K562 (cell line): Measurements from ENCODE around the gene AKAP6. TPM values are rescaled to one million over a fixed set of nuclear protein-coding genes. Genes with fewer than 3 reads are reported as not detected.

ENCODE experiments used
- ATAC-seq: fragments of 200-7000 bp; cut with Tn5 transposase; 3 replicates; pipeline ENCODE4 v1.9.1; 2020; ENCODE audit warnings: moderate library complexity
- BruUV-seq: library from RNA; stranded (reverse); fragments of 400-500 nt; replicated peaks from 2 replicates; lab custom pipeline; 2021; lab: Mats Ljungman, UMichigan
- CTCF ChIA-PET: fragments of 300-600 bp; formaldehyde crosslinking; extraction: SDS; loops from one replicate; lab custom pipeline; 2021; ENCODE audit warnings: low intra/inter-chr PET ratio; lab: Yijun Ruan, JAX
- POLR2A ChIA-PET: fragments of 300-600, 350-650 bp; sonication (Branson Sonifier 250); formaldehyde crosslinking; extraction: SDS; loops from one replicate; lab custom pipeline; 2021; ENCODE audit warnings: antibody characterized with exemption, inconsistent platforms; lab: Yijun Ruan, JAX
- DNase-seq, 4 experiments: peaks; one replicate each; pipeline versions ENCODE4 v3.0.0 to v3.0.0-alpha.2; 2011 to 2018; ENCODE audit warnings: low spot score in 3 of 4, mixed read lengths in 3 of 4; ENCODE audit errors: extremely low read depth in 1 of 4
- FAIRE-seq: peaks from 2 replicates; lab custom pipeline; 2011; peaks lifted over from hg19 to GRCh38; lab: Jason Lieb, UNC
- H2AFZ ChIP-seq: 2 replicates; pipeline ENCODE4 v1.6.0; 2011; ENCODE audit warnings: low read depth, low read length, control low read depth, inconsistent platforms
- H3K27ac ChIP-seq: fragments of 200-600 bp; 3 replicates; pipeline ENCODE4 v1.8.0; 2011; ENCODE audit warnings: low read depth, mild to moderate bottlenecking, control low read depth, inconsistent platforms, low read length, moderate library complexity, mixed read lengths; ENCODE audit errors: extremely low read depth
- H3K27me3 ChIP-seq, 2 experiments: fragments of 300-600 bp in 1 of 2; 2 replicates in 1 of 2; 3 replicates in 1 of 2; pipeline versions ENCODE4 v1.6.0 to v1.8.0; 2011; ENCODE audit warnings: inconsistent platforms in 2 of 2, low read length in 2 of 2, mild to moderate bottlenecking in 1 of 2, mixed read lengths in 1 of 2, moderate library complexity in 1 of 2; ENCODE audit not compliant: control insufficient read depth in 2 of 2, insufficient read depth in 2 of 2
- H3K36me3 ChIP-seq: fragments of 300-600 bp; 3 replicates; pipeline ENCODE4 v1.8.0; 2011; ENCODE audit warnings: mild to moderate bottlenecking, low read length, inconsistent platforms; ENCODE audit not compliant: control insufficient read depth, insufficient read depth
- H3K4me1 ChIP-seq, 2 experiments: fragments of 200-600 bp in 1 of 2; replicated peaks in 1 of 2; 2 replicates in 1 of 2; 3 replicates in 1 of 2; pipeline versions ENCODE4 v1.5.1 to v1.8.0; 2011; ENCODE audit warnings: inconsistent platforms in 2 of 2, low read length in 2 of 2, mild to moderate bottlenecking in 1 of 2, mixed read lengths in 1 of 2, moderate library complexity in 1 of 2; ENCODE audit not compliant: control insufficient read depth in 2 of 2, insufficient read depth in 2 of 2
- H3K4me2 ChIP-seq: 2 replicates; pipeline ENCODE4 v1.6.1; 2011; ENCODE audit warnings: low read length, control low read depth, inconsistent platforms, mixed read lengths; ENCODE audit not compliant: insufficient read depth
- H3K4me3 ChIP-seq: fragments of 200-600 bp; sonication (generic), shearing (Covaris generic); 2 replicates; pipeline ENCODE4 v1.5.1; 2016; ENCODE audit warnings: control low read depth, inconsistent platforms
- H3K79me2 ChIP-seq: fragments of 200-600 bp; 3 replicates; pipeline ENCODE4 v1.8.0; 2011; ENCODE audit warnings: low read length, inconsistent platforms; ENCODE audit not compliant: control insufficient read depth, insufficient read depth
- H3K9ac ChIP-seq, 2 experiments: 2 replicates each; pipeline versions ENCODE4 v1.6.0 to v1.6.1; 2011; ENCODE audit warnings: low read depth in 2 of 2, low read length in 2 of 2, control low read depth in 1 of 2, inconsistent platforms in 1 of 2, mild to moderate bottlenecking in 1 of 2, mixed read lengths in 1 of 2; ENCODE audit not compliant: insufficient read depth in 1 of 2
- H3K9me1 ChIP-seq: one replicate; pipeline ENCODE4 v1.6.0; 2011; ENCODE audit warnings: inconsistent platforms, mild to moderate bottlenecking, low read length, moderate library complexity; ENCODE audit not compliant: control insufficient read depth, insufficient read depth
- H3K9me3 ChIP-seq: replicated peaks from 2 replicates; pipeline ENCODE4 v1.5.1; 2011; ENCODE audit warnings: low read depth, low read length, inconsistent platforms; ENCODE audit not compliant: control insufficient read depth, insufficient read depth
- H4K20me1 ChIP-seq: replicated peaks from 2 replicates; pipeline ENCODE4 v1.6.1; 2011; ENCODE audit warnings: low read length, inconsistent platforms, mixed read lengths; ENCODE audit not compliant: control insufficient read depth, insufficient read depth
- BCOR ChIP-seq: fragments of 450-650 bp; IDR thresholded peaks from 2 replicates; pipeline ENCODE4 v1.6.1; 2016
- E2F1 ChIP-seq: sonication (generic); formaldehyde crosslinking; IDR thresholded peaks from 2 replicates; pipeline ENCODE4 v1.8.1; 2023; ENCODE audit warnings: mild to moderate bottlenecking, missing genetic modification reagents, moderate library complexity
- E4F1 ChIP-seq: fragments of 250-450 bp; sonication (Bioruptor Pico); IDR thresholded peaks from 2 replicates; pipeline ENCODE4 v1.5.0; 2021; ENCODE audit warnings: mild to moderate bottlenecking, borderline replicate concordance
- ETV1 ChIP-seq: fragments of 450-650 bp; conservative IDR thresholded peaks from 2 replicates; pipeline ENCODE4 v1.6.1; 2016; ENCODE audit warnings: missing genetic modification characterization, control low read depth, low read depth, missing compliant biosample characterization
- FOXJ3 ChIP-seq: sonication (generic); formaldehyde crosslinking; IDR thresholded peaks from 2 replicates; pipeline ENCODE4 v1.4.0; 2020; ENCODE audit warnings: mild to moderate bottlenecking, missing genetic modification reagents
- FOXM1 ChIP-seq, 2 experiments: fragments of 450-650 bp in 1 of 2; sonication (generic) in 1 of 2; formaldehyde crosslinking in 1 of 2; IDR thresholded peaks; 2 replicates each; pipeline versions ENCODE4 v1.6.1 to v1.9.0; 2017 to 2022; ENCODE audit warnings: low read depth in 2 of 2, mild to moderate bottlenecking in 2 of 2, missing genetic modification reagents in 1 of 2, moderate library complexity in 1 of 2
- SMARCA5 ChIP-seq: fragments of 450-650 bp; IDR thresholded peaks from 2 replicates; pipeline ENCODE4 v1.6.1; 2016
- ZFP91 ChIP-seq: sonication (generic); formaldehyde crosslinking; IDR thresholded peaks from 2 replicates; pipeline ENCODE4 v1.8.0; 2022; ENCODE audit warnings: mild to moderate bottlenecking, missing genetic modification reagents
- ZNF347 ChIP-seq: fragments of 450-650 bp; formaldehyde crosslinking; IDR thresholded peaks from 2 replicates; pipeline ENCODE4 v1.4.0; 2020; ENCODE audit warnings: low read depth, mild to moderate bottlenecking, moderate library complexity
- ZNF57 ChIP-seq: fragments of 450-650 bp; formaldehyde crosslinking; IDR thresholded peaks from 2 replicates; pipeline ENCODE4 v1.4.0; 2020; ENCODE audit warnings: mild to moderate bottlenecking, moderate library complexity
- ZNF639 ChIP-seq, 2 experiments: fragments of 200-800 bp in 1 of 2; sonication (Bioruptor generic) in 1 of 2; sonication (generic) in 1 of 2; formaldehyde crosslinking in 1 of 2; IDR thresholded peaks in 1 of 2; conservative IDR thresholded peaks in 1 of 2; 2 replicates each; pipeline versions ENCODE4 v1.5.0 to v1.6.1; 2016 to 2020; ENCODE audit warnings: missing compliant biosample characterization in 1 of 2, missing genetic modification characterization in 1 of 2, missing genetic modification reagents in 1 of 2
- in situ Hi-C: fragments of 300-500 bp; cut with MboI; formaldehyde crosslinking; loops from 4 replicates; pipeline ENCODE4 v1.15.0; 2018; ENCODE audit warnings: inconsistent platforms, mixed read lengths
- intact Hi-C: fragments of 100-400 bp; cut with micrococcal nuclease; formaldehyde crosslinking; loops from 2 replicates; pipeline ENCODE4 v1.14.2; 2022
- polyA plus RNA-seq, 8 experiments: library from polyadenylated mRNA; depleted of rRNA in 4 of 8; stranded (reverse) in 5 of 8; unstranded in 3 of 8; fragments of >200 nt; fragmentation: Nextera tagmentation in 2 of 8; fragmentation: Illumina TruSeq in 1 of 8; extraction: Ambion mirVana in 2 of 8; extraction: Trizol in 1 of 8; gene quantifications; 2 replicates each; pipeline versions ENCODE4 v1.2.1 to v1.2.3, GENCODE V29; 2011 to 2014; ENCODE audit warnings: inconsistent platforms in 1 of 8, missing spikeins in 1 of 8
- total RNA-seq, 7 experiments: library from RNA; depleted of rRNA in 6 of 7; stranded (reverse); fragments of >200 nt in 6 of 7; fragmentation: Illumina TruSeq in 2 of 7; extraction: Trizol in 2 of 7; gene quantifications; 2 replicates each; pipeline versions ENCODE4 v1.2.1 to v1.2.3, GENCODE V29; 2011 to 2021; ENCODE audit warnings: low replicate concordance in 1 of 7

Gene AKAP6
- total and polyA plus RNA-seq, 9 of the 15 experiments (the other 6 are each of a cell fraction or from before 2014, with no cell fraction given) = 0.03 to 1.7 (median 0.48) TPM

- no peak for ATAC-seq
- POLR2A ChIA-PET = no interaction called here
- no peaks in the 10 kb centered on the region for H3K4me1 ChIP-seq
- no peak overlapping the region for H2AFZ ChIP-seq
- intact Hi-C loops (no loop called here), in situ Hi-C loops (no loop called here)
- no peaks in the 10 kb centered on the region for H3K79me2 ChIP-seq
- TF ChIP-seq BCOR (no peak), E2F1 (CRISPR knock-in tag) (no peak), FOXM1 (IDR thresholded peaks at IDR 0.05; ENCODE audit: low read depth) (no peak), FOXM1 (CRISPR knock-in tag; IDR thresholded peaks at IDR 0.05; ENCODE audit: low read depth) (no peak), E4F1 (CRISPR knock-in tag) (no peak), FOXJ3 (CRISPR knock-in tag) (no peak), ZNF347 (CRISPR knock-in tag) (no peak), SMARCA5 (no peak), ZNF57 (CRISPR knock-in tag) (no peak), ZFP91 (CRISPR knock-in tag) (no peak), ZNF639 (CRISPR knock-in tag; conservative IDR thresholded peaks at IDR 0.05 in 1 of 2, IDR thresholded peaks at IDR 0.05 in 1 of 2) (no peak), ETV1 (tag) (no peak)
- no peaks in the 10 kb centered on the region for H3K27me3 ChIP-seq
- DNase-seq = no peak
- H4K20me1 ChIP-seq = no peaks in the 10 kb centered on the region
- H3K9me1 ChIP-seq = no peaks in the 10 kb centered on the region
- no peaks in the 10 kb centered on the region for H3K36me3 ChIP-seq
- no TSS peak for BruUV-seq
- H3K9me3 ChIP-seq = no peaks in the 10 kb centered on the region
- FAIRE-seq = no peak
- H3K4me2 ChIP-seq = no peak overlapping the region
- CTCF ChIA-PET = no interaction called here
- no peak overlapping the region for H3K27ac ChIP-seq
- H3K9ac ChIP-seq = no peak overlapping the region
- H3K4me3 ChIP-seq = no peak overlapping the region
Observed at GRCh38 chr14:32552766-32553165, 223.7 kb downstream of the AKAP6 start.
